ENCODE data around the gene SNX8.
A peak's percentile ranks its signal among the peaks of the same experiment; 100 is the strongest.
"Not testable (repeated sequence)": the region's sequence is repeated elsewhere in the genome, so short reads cannot be mapped to it uniquely, and the experiment has no call there.

The SNX8 gene

DNA sequence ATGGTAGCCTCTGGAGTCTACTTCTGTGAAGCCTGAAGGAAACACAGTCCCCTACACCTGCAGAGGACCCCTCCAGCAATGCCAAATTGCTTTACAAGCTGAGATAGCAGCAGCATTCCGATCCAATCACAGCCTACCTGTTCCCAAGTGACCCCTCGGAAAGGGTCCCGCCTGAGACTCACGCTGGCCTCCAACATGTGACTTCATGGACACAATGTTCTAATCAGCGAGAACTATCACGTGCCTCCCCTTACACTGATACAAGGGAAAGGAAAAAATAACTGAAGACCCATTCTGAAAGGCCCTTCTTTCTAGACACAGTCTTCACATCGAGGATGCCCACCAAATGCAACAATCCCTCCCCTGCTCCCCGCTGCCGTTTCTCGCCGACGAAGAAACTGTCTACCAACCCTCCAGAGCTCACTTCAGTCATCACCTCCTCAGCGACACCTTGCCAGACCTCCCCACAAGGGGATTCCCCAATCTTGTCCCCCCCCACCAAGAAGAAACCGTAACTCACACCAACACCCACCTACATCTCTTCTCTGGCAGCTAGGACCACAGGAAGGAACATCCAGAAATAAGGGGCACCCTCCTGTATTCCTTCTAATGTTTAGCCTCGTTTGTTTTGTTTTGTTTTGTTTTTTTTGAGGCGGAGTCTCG is 1.8 kb downstream of the SNX8 start:
- DNase-seq = no peak
- peak overlapping the region; percentile 66 for H3K4me3 Mint-ChIP-seq
- H3K4me1 Mint-ChIP-seq (ENCODE audit: low read depth) = peaks cover 19% of the 10 kb centered on the region
- no peaks in the 10 kb centered on the region for H3K9me3 Mint-ChIP-seq
- peak overlapping the region; percentile 60 for H3K27ac Mint-ChIP-seq
- peaks cover 20% of the 10 kb centered on the region for H3K36me3 Mint-ChIP-seq (ENCODE audit: low read depth)
- no peaks in the 10 kb centered on the region for H3K27me3 Mint-ChIP-seq

DNA sequence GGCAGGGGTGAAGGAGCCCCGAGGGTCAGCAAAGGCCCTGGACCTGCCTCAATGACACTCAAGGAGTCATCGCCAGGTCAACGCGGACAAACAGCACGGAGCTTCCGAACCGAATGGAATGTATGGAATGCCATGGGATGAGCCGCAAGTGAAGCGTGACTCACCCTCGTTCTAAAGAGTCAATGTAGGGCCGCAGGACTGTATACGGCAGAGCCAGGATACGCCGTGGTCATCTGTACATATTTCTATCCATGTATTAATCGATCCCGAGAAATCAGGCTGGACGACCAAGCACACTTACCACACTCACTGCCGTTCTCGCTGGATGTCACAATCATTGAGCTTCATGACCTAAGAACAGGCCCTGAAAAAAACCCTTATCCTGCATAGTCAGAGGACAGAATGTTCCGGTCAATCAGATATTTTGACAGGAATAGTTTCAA is 4.3 kb downstream of the SNX8 start:
- Mint-ChIP-seq H3K27me3 (no peaks in the 10 kb centered on the region), H3K4me1 (ENCODE audit: low read depth) (peaks cover 23% of the 10 kb centered on the region), H3K36me3 (ENCODE audit: low read depth) (peaks cover 22% of the 10 kb centered on the region), H3K9me3 (no peaks in the 10 kb centered on the region), H3K27ac (no peak overlapping the region), H3K4me3 (no peak overlapping the region)
- DNase-seq = no peak

DNA sequence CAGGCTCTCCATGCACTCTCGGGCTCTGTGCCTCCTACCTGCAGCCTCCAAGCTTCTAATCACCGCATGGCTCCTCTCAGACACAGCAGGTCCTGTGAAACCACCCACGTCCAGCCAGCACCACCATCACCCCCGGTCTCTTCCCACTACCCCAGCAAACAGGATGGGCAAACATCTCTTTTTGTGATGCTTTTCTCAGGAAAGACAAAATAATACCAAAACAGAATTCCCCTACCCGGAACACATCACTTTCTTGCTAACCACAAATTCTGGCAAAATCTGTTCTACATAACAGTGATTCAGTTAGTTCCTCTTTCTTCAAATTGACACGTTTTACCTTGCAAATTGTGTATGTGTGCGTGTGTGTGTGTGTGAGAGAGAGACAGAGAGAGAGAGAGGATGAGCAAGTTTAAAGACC is 6.5 kb downstream of the SNX8 start:
- Mint-ChIP-seq H3K9me3 (no peaks in the 10 kb centered on the region), H3K4me3 (no peak overlapping the region), H3K27me3 (no peaks in the 10 kb centered on the region), H3K4me1 (ENCODE audit: low read depth) (peaks cover 18% of the 10 kb centered on the region), H3K36me3 (ENCODE audit: low read depth) (peaks cover 19% of the 10 kb centered on the region), H3K27ac (no peak overlapping the region)
- no peak for DNase-seq

- Mint-ChIP-seq H3K36me3 (ENCODE audit: low read depth) (peaks cover 14% of the 10 kb centered on the region), H3K9me3 (no peaks in the 10 kb centered on the region), H3K4me3 (no peak overlapping the region), H3K27me3 (no peaks in the 10 kb centered on the region), H3K4me1 (ENCODE audit: low read depth) (peaks cover 9% of the 10 kb centered on the region), H3K27ac (no peak overlapping the region)
- DNase-seq = no peak
These were observed 7.6 kb downstream of the SNX8 start for GRCh38 chr7:2306688-2307087.

DNA sequence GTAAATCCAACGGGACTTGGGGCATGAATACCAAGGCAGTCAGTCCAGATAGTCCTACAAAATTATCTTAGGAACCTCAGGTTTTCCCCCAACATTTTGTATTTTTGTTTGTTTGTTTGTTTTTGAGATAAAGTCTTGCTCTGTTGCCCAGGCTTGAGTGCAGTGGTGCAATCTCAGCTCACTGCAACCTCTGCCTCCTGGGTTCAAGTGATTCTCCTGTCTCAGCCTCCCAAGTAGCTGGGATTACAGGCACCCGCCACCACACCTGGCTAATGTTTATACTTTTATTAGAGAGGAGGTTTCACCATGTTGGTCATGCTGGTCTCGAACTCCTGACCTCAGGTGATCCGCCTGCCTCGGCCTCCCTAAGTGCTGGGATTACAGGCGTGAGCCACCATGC is 9.0 kb downstream of the SNX8 start:
- peaks cover 23% of the 10 kb centered on the region for H3K4me1 Mint-ChIP-seq (ENCODE audit: low read depth)
- H3K27ac Mint-ChIP-seq = not testable (repeated sequence)

GRCh38 chr7:2303520-2303919 is 10.7 kb downstream of the SNX8 start:
- H3K27ac Mint-ChIP-seq; H3K36me3 Mint-ChIP-seq (ENCODE audit: low read depth); H3K9me3 Mint-ChIP-seq; H3K4me3 Mint-ChIP-seq; DNase-seq; H3K27me3 Mint-ChIP-seq: not testable (repeated sequence)
- peaks cover 38% of the 10 kb centered on the region for H3K4me1 Mint-ChIP-seq (ENCODE audit: low read depth)

More for the DNA sequence above, 9.0 kb downstream of the SNX8 start:
- not testable (repeated sequence) for H3K4me3 Mint-ChIP-seq, H3K9me3 Mint-ChIP-seq, H3K27me3 Mint-ChIP-seq, DNase-seq
- H3K36me3 Mint-ChIP-seq (ENCODE audit: low read depth) = peaks cover 16% of the 10 kb centered on the region

DNA sequence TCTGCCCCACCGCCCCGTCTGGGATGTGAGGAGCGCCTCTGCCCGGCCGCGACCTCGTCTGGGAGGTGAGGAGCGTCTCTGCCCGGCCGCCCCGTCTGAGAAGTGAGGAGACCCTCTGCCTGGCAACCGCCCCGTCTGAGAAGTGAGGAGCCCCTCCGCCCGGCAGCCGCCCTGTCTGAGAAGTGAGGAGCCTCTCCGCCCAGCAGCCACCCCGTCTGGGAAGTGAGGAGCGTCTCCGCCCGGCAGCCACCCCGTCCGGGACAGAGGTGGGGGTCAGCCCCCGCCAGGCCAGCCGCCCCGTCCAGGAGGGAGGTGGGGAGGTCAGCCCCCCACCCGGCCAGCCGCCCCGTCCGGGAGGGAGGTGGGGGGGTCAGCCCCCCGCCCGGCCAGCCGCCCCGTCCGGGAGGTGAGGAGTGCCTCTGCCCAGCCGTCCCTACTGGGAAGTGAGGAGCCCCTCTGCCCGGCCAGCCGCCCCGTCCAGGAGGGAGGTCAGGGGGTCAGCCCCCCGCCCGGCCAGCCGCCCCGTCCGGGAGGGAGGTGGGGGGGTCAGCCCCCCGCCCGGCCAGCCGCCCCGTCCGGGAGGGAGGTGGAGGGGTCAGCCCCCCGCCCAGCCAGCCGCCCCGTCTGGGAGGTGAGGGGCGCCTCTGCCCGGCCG is 11.4 kb downstream of the SNX8 start:
- not testable (repeated sequence) for H3K9me3 Mint-ChIP-seq; H3K4me3 Mint-ChIP-seq; H3K36me3 Mint-ChIP-seq (ENCODE audit: low read depth); H3K27me3 Mint-ChIP-seq; DNase-seq; H3K27ac Mint-ChIP-seq
- H3K4me1 Mint-ChIP-seq (ENCODE audit: low read depth) = peaks cover 38% of the 10 kb centered on the region

GRCh38 chr7:2301511-2301863 is 12.8 kb downstream of the SNX8 start:
- Mint-ChIP-seq H3K4me1 (ENCODE audit: low read depth) (peaks cover 30% of the 10 kb centered on the region), H3K27ac (no peak overlapping the region), H3K27me3 (no peaks in the 10 kb centered on the region), H3K4me3 (no peak overlapping the region), H3K36me3 (ENCODE audit: low read depth) (peaks cover 4% of the 10 kb centered on the region), H3K9me3 (no peaks in the 10 kb centered on the region)
- no peak for DNase-seq

DNA sequence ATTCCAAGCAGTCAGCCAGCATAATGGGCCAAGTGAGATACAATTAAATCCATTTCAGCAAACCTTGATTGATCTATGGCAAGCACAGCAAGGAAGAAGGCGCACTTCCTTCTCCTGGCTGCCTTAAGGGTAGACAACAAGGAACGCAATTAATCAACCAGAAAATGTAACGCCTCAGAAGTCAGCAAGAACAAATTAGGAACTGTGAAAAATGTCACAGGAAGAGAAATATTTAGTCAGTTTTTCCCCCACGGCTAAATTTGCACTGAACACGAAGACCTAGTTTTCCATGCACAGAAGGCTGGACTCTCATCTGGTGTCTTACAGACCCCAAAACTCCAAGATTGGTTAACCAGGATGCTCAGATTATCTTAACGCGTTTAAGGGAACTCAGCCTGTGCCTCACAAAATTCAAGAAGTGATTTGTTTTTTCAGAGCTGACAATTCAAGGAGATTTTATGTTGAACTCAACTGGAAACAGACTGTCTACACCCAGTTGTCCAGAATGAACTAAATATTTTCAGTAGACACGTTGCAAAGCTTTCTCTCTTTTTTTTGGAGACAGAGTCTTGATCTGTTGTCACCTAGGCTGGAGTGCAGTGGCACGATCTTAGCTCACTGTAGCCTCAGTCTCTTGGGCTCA is 14.2 kb downstream of the SNX8 start:
- Mint-ChIP-seq H3K4me3 (peak overlapping the region; percentile 8), H3K27ac (peak overlapping the region; percentile 84), H3K4me1 (ENCODE audit: low read depth) (peaks cover 30% of the 10 kb centered on the region), H3K9me3 (no peaks in the 10 kb centered on the region), H3K36me3 (ENCODE audit: low read depth) (peaks cover 4% of the 10 kb centered on the region), H3K27me3 (no peaks in the 10 kb centered on the region)
- DNase-seq = no peak

DNA sequence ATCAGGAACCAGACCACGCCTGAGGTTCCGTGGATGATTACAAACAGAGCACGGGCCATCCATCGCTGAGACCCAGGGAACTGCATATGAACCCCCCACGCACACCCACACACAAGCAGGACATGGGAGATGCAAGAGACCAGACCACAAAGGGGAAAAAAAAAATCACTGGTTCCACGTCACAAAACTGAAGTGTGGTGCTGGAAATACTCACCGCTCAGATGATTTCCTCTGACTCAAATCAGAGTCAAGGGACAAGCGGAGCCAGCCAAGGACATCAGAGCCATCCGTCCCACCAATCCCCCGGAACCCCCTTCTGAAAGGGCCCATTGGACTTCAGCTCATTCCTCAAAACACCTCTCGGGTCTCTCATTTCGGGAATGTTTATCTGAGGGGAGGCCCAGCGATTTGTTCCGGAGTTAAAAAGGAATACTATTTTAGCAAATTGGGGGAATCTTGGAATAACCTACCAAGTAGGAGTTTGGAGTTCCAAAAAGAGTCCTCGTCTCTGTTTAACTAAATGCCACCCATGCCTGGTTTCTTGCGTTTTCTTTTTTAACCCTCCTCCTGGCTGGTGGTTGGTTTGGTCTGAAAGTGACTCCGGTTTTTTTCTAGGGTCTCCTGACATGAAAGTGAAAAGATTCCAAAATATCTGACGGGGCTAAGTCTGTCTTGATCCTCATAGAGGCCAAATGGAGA is 15.0 kb downstream of the SNX8 start:
- Mint-ChIP-seq H3K27ac (peak overlapping the region; percentile 84), H3K4me1 (ENCODE audit: low read depth) (peaks cover 30% of the 10 kb centered on the region), H3K4me3 (peak overlapping the region; percentile 39), H3K9me3 (no peaks in the 10 kb centered on the region), H3K27me3 (no peaks in the 10 kb centered on the region), H3K36me3 (ENCODE audit: low read depth) (peaks cover 4% of the 10 kb centered on the region)
- DNase-seq = peak; percentile 32

DNA sequence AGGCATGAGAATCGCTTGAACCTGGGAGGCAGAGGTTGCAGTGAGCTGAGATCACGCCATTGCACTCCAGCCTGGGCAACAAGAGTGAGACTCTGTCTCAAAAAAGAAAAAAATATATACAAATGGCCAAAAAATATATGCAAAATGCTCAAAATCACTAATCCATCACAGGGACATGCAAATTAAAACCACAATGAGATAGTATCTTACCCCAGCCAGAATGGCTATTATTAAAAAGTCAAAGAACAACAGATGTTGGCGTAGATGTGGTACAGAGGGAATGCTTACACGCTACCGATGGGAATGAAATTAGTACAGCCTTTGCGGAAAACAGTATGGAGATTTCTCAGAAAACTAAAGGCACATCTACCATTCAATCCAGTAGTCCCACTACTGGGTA is 17.4 kb downstream of the SNX8 start:
- Mint-ChIP-seq H3K4me3 (no peak overlapping the region), H3K27me3 (no peaks in the 10 kb centered on the region), H3K4me1 (ENCODE audit: low read depth) (peaks cover 30% of the 10 kb centered on the region), H3K27ac (no peak overlapping the region), H3K36me3 (ENCODE audit: low read depth) (peaks cover 3% of the 10 kb centered on the region), H3K9me3 (no peaks in the 10 kb centered on the region)
- DNase-seq = no peak

DNA sequence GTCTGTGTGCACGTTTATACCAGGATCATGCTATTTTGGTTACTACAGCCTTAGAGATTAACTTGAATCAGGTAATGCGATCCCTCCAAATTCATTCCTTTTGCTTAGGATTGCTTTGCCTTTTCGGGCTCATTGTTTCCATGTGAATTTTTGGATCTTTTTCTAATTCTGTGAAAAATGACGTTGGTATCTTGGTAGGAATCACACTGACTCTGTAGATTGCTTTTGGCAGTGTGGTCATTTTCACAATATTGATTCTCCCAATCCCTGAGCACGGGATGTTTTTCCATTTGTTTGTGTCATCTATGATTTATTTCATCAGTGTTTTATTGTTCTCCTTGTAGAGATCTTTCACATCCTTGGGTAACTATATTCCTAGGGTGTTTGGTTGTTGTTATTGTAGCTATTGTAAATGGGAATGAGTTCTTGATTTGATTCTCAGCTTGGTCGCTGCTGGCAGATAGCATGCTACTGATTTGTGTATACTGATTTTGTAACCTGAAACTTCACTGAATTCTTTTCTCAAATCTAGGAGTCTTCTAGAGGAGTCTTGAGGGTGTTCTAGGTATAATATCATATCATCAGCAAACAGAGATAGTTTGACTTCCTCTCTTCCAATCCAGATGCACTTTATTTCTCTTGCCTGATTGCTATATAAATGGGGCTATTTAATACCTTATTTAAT is 18.2 kb downstream of the SNX8 start:
- no peaks in the 10 kb centered on the region for H3K27me3 Mint-ChIP-seq
- no peak overlapping the region for H3K27ac Mint-ChIP-seq
- H3K4me3 Mint-ChIP-seq = no peak overlapping the region

GRCh38 chr7:2290877-2291276 is 23.4 kb downstream of the SNX8 start:
- H3K4me1 Mint-ChIP-seq (ENCODE audit: low read depth) = no peaks in the 10 kb centered on the region
- peaks cover 2% of the 10 kb centered on the region for H3K36me3 Mint-ChIP-seq (ENCODE audit: low read depth)
- DNase-seq = no peak
- H3K9me3 Mint-ChIP-seq = no peaks in the 10 kb centered on the region
- no peak overlapping the region for H3K4me3 Mint-ChIP-seq
- no peak overlapping the region for H3K27ac Mint-ChIP-seq
- H3K27me3 Mint-ChIP-seq = no peaks in the 10 kb centered on the region

More for the DNA sequence above, 18.2 kb downstream of the SNX8 start:
- H3K4me1 Mint-ChIP-seq (ENCODE audit: low read depth) = peaks cover 24% of the 10 kb centered on the region
- H3K36me3 Mint-ChIP-seq (ENCODE audit: low read depth) = no peaks in the 10 kb centered on the region
- H3K9me3 Mint-ChIP-seq = no peaks in the 10 kb centered on the region
- DNase-seq = no peak

- DNase-seq = no peak
- H3K9me3 Mint-ChIP-seq = no peaks in the 10 kb centered on the region
- H3K36me3 Mint-ChIP-seq (ENCODE audit: low read depth) = peaks cover 2% of the 10 kb centered on the region
- no peak overlapping the region for H3K27ac Mint-ChIP-seq
- no peaks in the 10 kb centered on the region for H3K4me1 Mint-ChIP-seq (ENCODE audit: low read depth)
- H3K4me3 Mint-ChIP-seq = no peak overlapping the region
- H3K27me3 Mint-ChIP-seq = no peaks in the 10 kb centered on the region
These were observed 24.6 kb downstream of the SNX8 start for GRCh38 chr7:2289621-2290020.

All from activated T-cell treated with anti-CD3 and anti-CD28 coated beads, Interleukin-2, amount 50 U/mL, for 24 hours (primary cell).